ENCODE data around the gene DPP4.

DNA sequence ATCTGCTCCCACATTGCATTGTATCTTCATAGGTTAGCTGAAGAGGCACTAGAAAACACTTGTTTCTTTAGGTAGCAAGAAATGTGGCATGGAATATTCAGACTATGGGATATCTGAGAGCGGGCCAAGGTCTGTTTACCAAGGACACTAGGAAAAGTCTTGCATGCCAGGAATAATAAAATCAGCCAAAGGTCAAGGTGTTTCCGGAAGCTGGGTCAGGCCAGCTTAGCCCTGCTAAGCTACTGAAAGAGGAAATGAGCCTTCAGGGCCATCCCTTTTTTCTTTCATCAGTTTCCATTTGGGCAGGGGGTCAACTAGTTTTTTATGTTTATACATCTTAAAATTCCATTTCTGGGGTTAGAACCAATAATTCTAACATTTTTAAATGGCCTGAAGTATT lies 101.1 kb downstream of the DPP4 start:
- TF ChIP-seq, protein P1, sequence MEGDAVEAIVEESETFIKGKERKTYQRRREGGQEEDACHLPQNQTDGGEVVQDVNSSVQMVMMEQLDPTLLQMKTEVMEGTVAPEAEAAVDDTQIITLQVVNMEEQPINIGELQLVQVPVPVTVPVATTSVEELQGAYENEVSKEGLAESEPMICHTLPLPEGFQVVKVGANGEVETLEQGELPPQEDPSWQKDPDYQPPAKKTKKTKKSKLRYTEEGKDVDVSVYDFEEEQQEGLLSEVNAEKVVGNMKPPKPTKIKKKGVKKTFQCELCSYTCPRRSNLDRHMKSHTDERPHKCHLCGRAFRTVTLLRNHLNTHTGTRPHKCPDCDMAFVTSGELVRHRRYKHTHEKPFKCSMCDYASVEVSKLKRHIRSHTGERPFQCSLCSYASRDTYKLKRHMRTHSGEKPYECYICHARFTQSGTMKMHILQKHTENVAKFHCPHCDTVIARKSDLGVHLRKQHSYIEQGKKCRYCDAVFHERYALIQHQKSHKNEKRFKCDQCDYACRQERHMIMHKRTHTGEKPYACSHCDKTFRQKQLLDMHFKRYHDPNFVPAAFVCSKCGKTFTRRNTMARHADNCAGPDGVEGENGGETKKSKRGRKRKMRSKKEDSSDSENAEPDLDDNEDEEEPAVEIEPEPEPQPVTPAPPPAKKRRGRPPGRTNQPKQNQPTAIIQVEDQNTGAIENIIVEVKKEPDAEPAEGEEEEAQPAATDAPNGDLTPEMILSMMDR (IDR thresholded peaks at IDR 0.05; ENCODE audit: low read length): no peak
- TF ChIP-seq EZH2 (optimal IDR thresholded peaks at IDR 0.05; ENCODE audit: low read depth, low read length): no peak

Data from MM.1S (cell line).